K562 (cell line): Measurements from ENCODE around the gene UTP15. TPM values are rescaled to one million over a fixed set of nuclear protein-coding genes. Genes with fewer than 3 reads are reported as not detected.

ENCODE experiments used
- CXXC5 ChIP-seq: fragments of 250-450 bp; sonication (Bioruptor Pico); IDR thresholded peaks from 2 replicates; pipeline ENCODE4 v1.8.0; 2022; ENCODE audit warnings: inconsistent platforms, mild to moderate bottlenecking, moderate library complexity
- DEAF1 ChIP-seq: fragments of 450-650 bp; formaldehyde crosslinking; IDR thresholded peaks from 2 replicates; pipeline ENCODE4 v1.4.0; 2020; ENCODE audit warnings: mild to moderate bottlenecking, moderate library complexity
- NCOA2 ChIP-seq, 2 experiments: fragments of 450-650 bp; IDR thresholded peaks; 2 replicates each; pipeline ENCODE4 v1.6.1; 2018; ENCODE audit warnings: mild to moderate bottlenecking in 2 of 2, moderate library complexity in 1 of 2; ENCODE audit not compliant: partially characterized antibody in 2 of 2
- RB1 ChIP-seq: fragments of 450-650 bp; IDR thresholded peaks from 2 replicates; pipeline ENCODE4 v1.6.1; 2017; ENCODE audit warnings: low read depth, mild to moderate bottlenecking
- SMC3 ChIP-seq: conservative IDR thresholded peaks from 2 replicates; pipeline ENCODE4 v1.6.1; 2011; ENCODE audit warnings: low read depth, low read length, improper control_type of control experiment; ENCODE audit not compliant: insufficient read depth
- SNAPC5 ChIP-seq: fragments of 250-450 bp; sonication (Bioruptor Pico); IDR thresholded peaks from 2 replicates; pipeline ENCODE4 v1.8.0; 2021; ENCODE audit warnings: moderate library complexity, mild to moderate bottlenecking, inconsistent platforms
- ZFP36 ChIP-seq: fragments of 150-350 bp; IDR thresholded peaks from 2 replicates; pipeline ENCODE4 v1.6.1; 2018; ENCODE audit warnings: low read length, low read depth; ENCODE audit not compliant: partially characterized antibody
- ZNF24 ChIP-seq: fragments of 450-650 bp; IDR thresholded peaks from 2 replicates; pipeline ENCODE4 v1.6.1; 2016
- ZNF253 ChIP-seq: fragments of 250-450 bp; sonication (Bioruptor Pico); conservative IDR thresholded peaks from 2 replicates; pipeline ENCODE4 v1.6.1; 2021; ENCODE audit warnings: mild to moderate bottlenecking
- ZNF280B ChIP-seq: fragments of 250-450 bp; sonication (Bioruptor Pico); IDR thresholded peaks from 2 replicates; pipeline ENCODE4 v1.5.1; 2021; ENCODE audit warnings: mild to moderate bottlenecking
- polyA plus RNA-seq, 8 experiments: library from polyadenylated mRNA; depleted of rRNA in 4 of 8; stranded (reverse) in 5 of 8; unstranded in 3 of 8; fragments of >200 nt; fragmentation: Nextera tagmentation in 2 of 8; fragmentation: Illumina TruSeq in 1 of 8; extraction: Ambion mirVana in 2 of 8; extraction: Trizol in 1 of 8; gene quantifications; 2 replicates each; pipeline versions ENCODE4 v1.2.1 to v1.2.3, GENCODE V29; 2011 to 2014; ENCODE audit warnings: inconsistent platforms in 1 of 8, missing spikeins in 1 of 8
- total RNA-seq, 7 experiments: library from RNA; depleted of rRNA in 6 of 7; stranded (reverse); fragments of >200 nt in 6 of 7; fragmentation: Illumina TruSeq in 2 of 7; extraction: Trizol in 2 of 7; gene quantifications; 2 replicates each; pipeline versions ENCODE4 v1.2.1 to v1.2.3, GENCODE V29; 2011 to 2021; ENCODE audit warnings: low replicate concordance in 1 of 7
- TF ChIP-seq, protein P1 (sequence below), 2 experiments: fragments of 450-650 bp; formaldehyde crosslinking in 1 of 2; IDR thresholded peaks; 2 replicates each; pipeline versions ENCODE4 v1.4.0 to v1.6.1; 2014 to 2020; ENCODE audit warnings: mild to moderate bottlenecking in 2 of 2, borderline replicate concordance in 1 of 2, low read depth in 1 of 2
- TF ChIP-seq, protein P2 (sequence below): fragments of 250-450 bp; sonication (Bioruptor Pico); IDR thresholded peaks from 2 replicates; pipeline ENCODE4 v1.9.0; 2021; ENCODE audit warnings: mild to moderate bottlenecking, inconsistent platforms

UTP15 gene
- total and polyA plus RNA-seq, 9 of the 15 experiments (the other 6 are each of a cell fraction or from before 2014, with no cell fraction given), result 28.1 to 49.3 (median 37.0) TPM

DNA sequence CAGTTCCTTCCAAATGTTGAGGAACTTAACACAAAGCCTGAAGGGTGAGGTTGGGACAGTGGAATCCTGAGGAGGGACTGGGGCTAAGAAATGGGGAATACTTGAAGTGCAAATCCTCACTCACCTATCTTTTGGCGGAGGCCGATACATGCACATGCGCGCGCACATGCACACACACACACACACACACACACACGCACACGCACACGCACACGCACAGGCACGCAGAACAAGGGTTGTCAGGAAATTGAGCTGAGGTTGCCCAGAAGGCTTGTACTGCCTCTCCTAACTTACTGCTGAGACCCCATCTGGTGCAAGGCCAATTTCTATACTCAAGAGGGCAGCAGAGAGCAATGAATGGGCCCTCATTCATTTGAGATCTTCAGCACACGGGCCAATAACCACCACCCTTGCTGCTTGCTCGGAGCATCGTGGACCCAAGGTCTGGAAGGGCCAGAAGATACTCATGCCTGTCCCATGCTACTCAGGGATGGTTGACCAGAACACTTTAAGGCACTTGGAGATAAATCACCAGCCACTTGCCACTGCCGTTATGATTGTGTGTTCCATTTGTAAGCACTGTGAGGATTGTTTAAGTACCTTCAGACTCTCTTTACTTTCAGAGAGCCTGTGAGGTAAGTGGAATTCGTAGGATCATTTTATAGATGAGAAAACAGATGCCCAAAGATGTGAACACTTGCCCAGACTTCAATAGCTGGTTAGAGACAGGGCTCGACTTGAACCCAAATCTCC lies 45.8 kb upstream of the UTP15 start (continued):
- TF ChIP-seq, protein P1, sequence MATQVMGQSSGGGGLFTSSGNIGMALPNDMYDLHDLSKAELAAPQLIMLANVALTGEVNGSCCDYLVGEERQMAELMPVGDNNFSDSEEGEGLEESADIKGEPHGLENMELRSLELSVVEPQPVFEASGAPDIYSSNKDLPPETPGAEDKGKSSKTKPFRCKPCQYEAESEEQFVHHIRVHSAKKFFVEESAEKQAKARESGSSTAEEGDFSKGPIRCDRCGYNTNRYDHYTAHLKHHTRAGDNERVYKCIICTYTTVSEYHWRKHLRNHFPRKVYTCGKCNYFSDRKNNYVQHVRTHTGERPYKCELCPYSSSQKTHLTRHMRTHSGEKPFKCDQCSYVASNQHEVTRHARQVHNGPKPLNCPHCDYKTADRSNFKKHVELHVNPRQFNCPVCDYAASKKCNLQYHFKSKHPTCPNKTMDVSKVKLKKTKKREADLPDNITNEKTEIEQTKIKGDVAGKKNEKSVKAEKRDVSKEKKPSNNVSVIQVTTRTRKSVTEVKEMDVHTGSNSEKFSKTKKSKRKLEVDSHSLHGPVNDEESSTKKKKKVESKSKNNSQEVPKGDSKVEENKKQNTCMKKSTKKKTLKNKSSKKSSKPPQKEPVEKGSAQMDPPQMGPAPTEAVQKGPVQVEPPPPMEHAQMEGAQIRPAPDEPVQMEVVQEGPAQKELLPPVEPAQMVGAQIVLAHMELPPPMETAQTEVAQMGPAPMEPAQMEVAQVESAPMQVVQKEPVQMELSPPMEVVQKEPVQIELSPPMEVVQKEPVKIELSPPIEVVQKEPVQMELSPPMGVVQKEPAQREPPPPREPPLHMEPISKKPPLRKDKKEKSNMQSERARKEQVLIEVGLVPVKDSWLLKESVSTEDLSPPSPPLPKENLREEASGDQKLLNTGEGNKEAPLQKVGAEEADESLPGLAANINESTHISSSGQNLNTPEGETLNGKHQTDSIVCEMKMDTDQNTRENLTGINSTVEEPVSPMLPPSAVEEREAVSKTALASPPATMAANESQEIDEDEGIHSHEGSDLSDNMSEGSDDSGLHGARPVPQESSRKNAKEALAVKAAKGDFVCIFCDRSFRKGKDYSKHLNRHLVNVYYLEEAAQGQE (IDR thresholded peaks at IDR 0.05; ENCODE audit: borderline replicate concordance), result peak; percentile 50; the same call in 1 of the 2 replicates
- TF ChIP-seq, protein P1 (CRISPR knock-in tag; IDR thresholded peaks at IDR 0.05; ENCODE audit: low read depth), result no peak
- no peak for TF ChIP-seq NCOA2 (IDR thresholded peaks at IDR 0.05; ENCODE audit: partially characterized antibody in 2 of 2)
- peak; percentile 53 for TF ChIP-seq SMC3
- TF ChIP-seq ZFP36, result peak; percentile 6
- TF ChIP-seq ZNF24, result 0 out of 2 replicates have a peak, but pooled peaks have one; percentile 6
- TF ChIP-seq SNAPC5 (CRISPR knock-in tag), result no peak
- TF ChIP-seq, protein P2, sequence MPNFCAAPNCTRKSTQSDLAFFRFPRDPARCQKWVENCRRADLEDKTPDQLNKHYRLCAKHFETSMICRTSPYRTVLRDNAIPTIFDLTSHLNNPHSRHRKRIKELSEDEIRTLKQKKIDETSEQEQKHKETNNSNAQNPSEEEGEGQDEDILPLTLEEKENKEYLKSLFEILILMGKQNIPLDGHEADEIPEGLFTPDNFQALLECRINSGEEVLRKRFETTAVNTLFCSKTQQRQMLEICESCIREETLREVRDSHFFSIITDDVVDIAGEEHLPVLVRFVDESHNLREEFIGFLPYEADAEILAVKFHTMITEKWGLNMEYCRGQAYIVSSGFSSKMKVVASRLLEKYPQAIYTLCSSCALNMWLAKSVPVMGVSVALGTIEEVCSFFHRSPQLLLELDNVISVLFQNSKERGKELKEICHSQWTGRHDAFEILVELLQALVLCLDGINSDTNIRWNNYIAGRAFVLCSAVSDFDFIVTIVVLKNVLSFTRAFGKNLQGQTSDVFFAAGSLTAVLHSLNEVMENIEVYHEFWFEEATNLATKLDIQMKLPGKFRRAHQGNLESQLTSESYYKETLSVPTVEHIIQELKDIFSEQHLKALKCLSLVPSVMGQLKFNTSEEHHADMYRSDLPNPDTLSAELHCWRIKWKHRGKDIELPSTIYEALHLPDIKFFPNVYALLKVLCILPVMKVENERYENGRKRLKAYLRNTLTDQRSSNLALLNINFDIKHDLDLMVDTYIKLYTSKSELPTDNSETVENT, result no peak
- peak; percentile 42; the same call in 1 of the 2 replicates for TF ChIP-seq CXXC5 (CRISPR knock-in tag)
- no peak for TF ChIP-seq ZNF253 (CRISPR knock-in tag)
- TF ChIP-seq RB1, result peak; percentile 20; the same call in 1 of the 2 replicates
- no peak for TF ChIP-seq ZNF280B (CRISPR knock-in tag)
- 0 out of 2 replicates have a peak, but pooled peaks have one; percentile 40 for TF ChIP-seq DEAF1 (CRISPR knock-in tag)
